Thymus (tissue), 11 donors: ENCODE results near the gene HOXD11. TPM values are rescaled to one million over a fixed set of nuclear protein-coding genes. Genes with fewer than 3 reads are reported as not detected.
A peak's percentile ranks its signal among the peaks of the same experiment; 100 is the strongest.

ENCODE experiments used
- DNase-seq, 9 donors: peaks; one replicate each; pipeline ENCODE4 v3.0.0-alpha.2; 2013; ENCODE audit warnings: low spot score in 9 of 9, low read depth in 6 of 9, missing footprints in 1 of 9
- H3K27ac ChIP-seq, 2 donors: one replicate each; pipeline ENCODE4 v1.5.1; 2013; ENCODE audit warnings: control low read depth in 1 of 2, low read depth in 1 of 2, low read length in 1 of 2, mild to moderate bottlenecking in 1 of 2, moderate library complexity in 1 of 2
- H3K27me3 ChIP-seq, 2 donors: one replicate each; pipeline ENCODE4 v1.5.1; 2013; ENCODE audit warnings: low read length in 1 of 2; ENCODE audit not compliant: control insufficient read depth in 2 of 2, insufficient read depth in 1 of 2
- H3K36me3 ChIP-seq, 2 donors: one replicate each; pipeline ENCODE4 v1.5.1; 2013; ENCODE audit warnings: low read length in 1 of 2, mild to moderate bottlenecking in 1 of 2, moderate library complexity in 1 of 2; ENCODE audit not compliant: control insufficient read depth in 2 of 2, insufficient read depth in 2 of 2
- H3K4me1 ChIP-seq, 2 donors: one replicate each; pipeline ENCODE4 v1.5.1; 2013; ENCODE audit warnings: low read length in 2 of 2; ENCODE audit not compliant: control insufficient read depth in 2 of 2, insufficient read depth in 2 of 2
- H3K4me3 ChIP-seq, 2 donors: one replicate each; pipeline ENCODE4 v1.5.1; 2013; ENCODE audit warnings: low read length in 2 of 2, control low read depth in 1 of 2, mild to moderate bottlenecking in 1 of 2
- H3K9me3 ChIP-seq, 2 donors: one replicate each; pipeline ENCODE4 v1.5.1; 2013; ENCODE audit warnings: low read length in 1 of 2, mild to moderate bottlenecking in 1 of 2; ENCODE audit not compliant: control insufficient read depth in 2 of 2, insufficient read depth in 1 of 2
- WGBS: extraction: QIAGEN DNeasy Blood & Tissue Kit; methylation state at CpG from one replicate; pipeline ENCODE4 v1.1.7; 2013; 5-methylcytosine and 5-hydroxymethylcytosine counted together
- polyA plus RNA-seq: library from polyadenylated mRNA; stranded (reverse); fragments of 200-250 nt; gene quantifications from one replicate; pipeline ENCODE4 v1.2.3, GENCODE V29; 2013
- total RNA-seq: library from RNA; stranded (reverse); fragments of 120-200 nt; gene quantifications from one replicate; pipeline ENCODE4 v1.2.4, GENCODE V29; 2013
- donor health status: healthy.

The HOXD11 gene
- total and polyA plus RNA-seq, 2 donors: 0.09 TPM; not detected in 1

DNA sequence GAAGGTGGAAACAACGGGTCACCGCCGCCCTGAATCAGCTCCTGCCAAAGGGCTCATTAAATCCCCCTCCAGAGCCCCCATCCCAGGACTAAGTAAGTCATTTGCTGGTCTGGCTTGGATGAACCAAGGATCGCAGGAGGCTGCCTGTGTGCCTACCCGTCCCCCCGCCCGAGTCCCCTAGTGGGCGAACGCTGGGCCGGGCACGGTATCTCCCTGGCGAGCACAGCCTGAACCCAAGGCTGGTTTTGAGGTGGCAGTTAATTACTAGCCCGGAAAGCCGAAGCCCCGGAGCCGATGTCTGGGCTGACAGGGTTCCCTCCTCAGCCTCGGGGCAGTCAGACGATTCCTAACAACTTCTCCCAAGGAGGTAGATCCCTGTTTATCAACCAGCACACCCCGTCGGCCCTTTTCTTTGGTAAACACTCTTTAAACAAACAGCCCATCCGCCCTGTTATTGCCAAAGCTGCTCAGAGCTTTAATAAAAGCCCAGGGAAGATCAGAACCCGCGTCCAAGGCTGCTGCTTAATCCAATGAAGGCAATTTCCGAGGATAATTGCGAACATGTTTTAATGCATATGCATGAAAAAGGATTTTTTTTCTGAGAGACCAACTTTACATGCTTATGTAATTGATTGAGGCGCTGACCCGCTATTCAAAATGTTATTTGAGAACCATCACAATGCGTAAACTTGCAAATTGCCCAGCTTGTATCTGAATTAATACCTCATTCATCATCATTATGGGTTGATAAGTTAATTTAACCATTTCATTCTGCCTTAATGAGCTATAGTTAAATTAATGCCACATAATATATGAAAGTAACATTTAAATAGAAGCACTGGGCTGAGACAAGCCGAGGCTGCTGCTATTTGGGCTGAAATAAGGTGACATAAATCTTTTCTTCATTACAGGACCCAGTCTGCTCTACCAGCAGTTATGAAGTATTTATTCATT lies 33.9 kb upstream of the HOXD11 start:
- Histone ChIP-seq H3K27ac (no peak overlapping the region), H3K36me3 (no peaks in the 10 kb centered on the region), H3K4me3 (no peak overlapping the region), H3K27me3 (peaks cover 66 to 99% of the 10 kb centered on the region in 2 donors), H3K9me3 (peaks cover 0 to 2% of the 10 kb centered on the region in 2 donors), H3K4me1 (no peaks in the 10 kb centered on the region)
- no peak for DNase-seq
- 6% methylated on average over 29 of the region's 29 CpGs for WGBS

DNA sequence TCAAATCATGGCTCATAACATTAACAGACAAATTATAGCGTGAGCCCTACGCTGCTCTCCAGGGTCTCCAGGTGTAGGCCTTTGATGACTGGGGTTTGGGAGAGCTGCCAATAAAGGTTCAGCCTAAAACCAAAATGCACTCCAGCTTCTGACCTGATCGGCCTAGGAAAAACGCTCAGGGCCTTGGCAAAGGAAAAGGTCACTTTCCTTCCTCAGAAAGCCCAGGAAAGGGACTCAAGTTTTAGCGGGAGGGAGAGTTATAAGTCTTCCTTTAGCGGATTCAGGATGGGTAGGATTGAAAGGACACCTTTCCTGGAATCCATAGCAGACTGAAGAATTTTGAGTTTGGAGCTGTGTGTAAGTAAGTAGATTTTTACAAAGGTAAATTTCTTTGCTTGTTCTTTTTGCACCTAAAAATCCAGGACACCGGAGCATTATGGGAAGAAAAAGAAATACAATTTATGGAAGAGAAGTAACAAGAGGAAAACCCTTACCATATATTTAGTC lies 32.1 kb upstream of the HOXD11 start:
- peaks cover 0 to 8% of the 10 kb centered on the region in 2 donors for H3K4me1 ChIP-seq
- H3K27me3 ChIP-seq: peaks cover 75 to 99% of the 10 kb centered on the region in 2 donors
- no peak for DNase-seq
- whole genome bisulfite sequencing: 18% methylated on average over 7 of the region's 7 CpGs
- H3K27ac ChIP-seq: no peak overlapping the region
- no peak overlapping the region for H3K4me3 ChIP-seq
- H3K9me3 ChIP-seq: peaks cover 1 to 5% of the 10 kb centered on the region in 2 donors
- H3K36me3 ChIP-seq: no peaks in the 10 kb centered on the region

DNA sequence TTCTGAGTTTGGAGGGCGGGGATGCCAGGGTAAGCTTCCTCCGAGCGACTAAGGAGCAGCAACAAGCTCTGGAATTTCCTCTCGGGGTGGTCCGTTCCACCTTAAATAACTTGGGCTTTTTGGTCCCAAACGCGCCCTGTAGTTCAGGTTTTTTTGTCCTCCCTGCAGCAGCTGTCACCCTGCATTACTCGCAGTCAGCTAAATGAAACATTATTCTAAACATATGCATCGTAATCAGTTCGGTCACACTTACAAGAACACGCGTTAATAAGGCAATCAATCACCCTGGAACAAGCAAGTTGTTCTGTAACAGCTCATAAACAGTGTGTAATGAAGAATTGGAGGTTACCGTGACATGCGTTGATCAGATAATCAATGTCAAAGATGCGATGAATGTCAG lies 31.6 kb upstream of the HOXD11 start:
- H3K36me3 ChIP-seq: no peaks in the 10 kb centered on the region
- no peak overlapping the region for H3K27ac ChIP-seq
- no peak for DNase-seq
- peaks cover 80 to 99% of the 10 kb centered on the region in 2 donors for H3K27me3 ChIP-seq
- WGBS: 12% methylated on average over 15 of the region's 15 CpGs
- H3K9me3 ChIP-seq: peaks cover 3 to 7% of the 10 kb centered on the region in 2 donors
- H3K4me3 ChIP-seq: no peak overlapping the region
- peaks cover 3 to 8% of the 10 kb centered on the region in 2 donors for H3K4me1 ChIP-seq

DNA sequence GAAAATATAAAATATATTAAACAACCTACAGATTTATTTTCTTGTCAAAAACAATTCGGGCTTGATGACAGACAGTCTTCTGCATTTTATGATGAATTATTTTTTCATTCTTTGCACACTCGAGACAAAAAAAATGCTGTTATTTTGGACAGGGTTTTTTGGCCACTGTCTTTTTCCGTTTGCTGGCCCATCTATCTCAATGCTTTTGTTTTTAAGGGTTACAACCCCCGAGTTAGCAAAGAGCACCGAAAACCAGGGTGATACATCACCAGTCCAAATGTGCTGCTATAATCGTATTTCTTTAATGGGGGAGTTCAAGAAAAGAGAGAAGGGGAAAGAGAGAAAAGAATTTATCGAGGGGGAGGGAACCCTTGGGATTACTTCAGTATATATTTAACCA lies 31.0 kb upstream of the HOXD11 start:
- H3K36me3 ChIP-seq: no peaks in the 10 kb centered on the region
- H3K27ac ChIP-seq: no peak overlapping the region
- DNase-seq: no peak
- 24% methylated on average over 7 of the region's 7 CpGs for WGBS
- H3K4me1 ChIP-seq: peaks cover 4 to 8% of the 10 kb centered on the region in 2 donors
- peaks cover 7 to 13% of the 10 kb centered on the region in 2 donors for H3K9me3 ChIP-seq
- peaks cover 81 to 99% of the 10 kb centered on the region in 2 donors for H3K27me3 ChIP-seq
- H3K4me3 ChIP-seq: no peak overlapping the region

DNA sequence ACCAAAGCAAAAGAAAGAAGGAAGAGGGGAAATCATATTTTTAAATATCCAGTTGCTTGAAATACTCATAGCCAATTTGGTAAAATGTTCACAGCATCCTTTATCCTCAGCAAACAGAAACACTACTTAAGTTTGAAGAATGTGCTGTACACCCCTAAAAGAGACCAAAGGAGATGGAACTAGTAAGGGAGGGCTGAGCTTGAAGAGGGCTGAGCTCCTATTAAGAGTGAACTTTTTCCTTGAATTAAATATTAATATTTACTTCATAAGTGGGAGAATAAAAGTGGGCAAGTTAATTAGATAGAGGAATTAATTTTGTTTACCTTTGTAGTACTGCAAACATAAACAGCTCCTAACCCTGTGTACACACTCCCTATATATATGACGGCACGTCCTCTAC lies 30.3 kb upstream of the HOXD11 start:
- WGBS: 42% methylated on average over 2 of the region's 2 CpGs
- Histone ChIP-seq H3K36me3 (no peaks in the 10 kb centered on the region), H3K27ac (no peak overlapping the region), H3K27me3 (peaks cover 84 to 99% of the 10 kb centered on the region in 2 donors), H3K4me1 (peaks cover 4 to 8% of the 10 kb centered on the region in 2 donors), H3K9me3 (peaks cover 7 to 16% of the 10 kb centered on the region in 2 donors), H3K4me3 (no peak overlapping the region)
- DNase-seq: no peak

DNA sequence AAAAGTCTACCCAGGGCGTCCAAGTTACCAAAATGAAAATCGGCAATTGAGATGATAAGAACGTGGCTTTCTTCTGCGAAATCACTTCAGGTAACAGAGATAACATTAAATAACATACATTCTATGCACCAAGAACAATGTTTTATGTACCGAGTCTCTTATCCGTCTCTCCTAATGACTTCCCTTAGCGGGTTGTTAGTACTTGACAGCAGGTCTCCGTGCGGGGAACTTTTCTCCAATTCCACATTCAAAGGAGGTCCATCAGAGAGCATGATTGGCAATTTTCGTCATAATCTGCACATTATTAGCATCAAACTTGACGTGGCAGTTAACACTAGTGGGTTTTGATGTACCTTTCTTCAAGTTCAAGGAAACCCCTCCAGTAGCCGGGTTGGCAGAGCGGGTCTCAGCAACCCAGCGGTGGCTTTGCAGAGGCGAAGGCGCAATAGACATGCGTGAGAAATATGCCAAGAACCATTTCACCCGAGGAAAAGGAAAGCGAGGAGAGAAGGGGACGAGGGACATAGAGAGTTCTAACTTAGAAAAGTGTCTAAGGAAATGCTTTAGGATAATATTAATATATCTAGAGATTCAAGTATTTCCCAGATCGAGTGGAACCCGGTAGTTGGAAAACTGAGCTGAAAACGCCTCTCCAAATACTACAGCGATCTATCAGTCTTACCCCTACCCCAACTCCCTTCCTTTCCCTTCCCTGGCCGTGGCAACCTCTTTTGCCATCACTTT lies 28.4 kb upstream of the HOXD11 start:
- WGBS: 11% methylated on average over 25 of the region's 25 CpGs
- Histone ChIP-seq H3K36me3 (no peaks in the 10 kb centered on the region), H3K4me3 (no peak overlapping the region), H3K27me3 (peaks cover 83 to 99% of the 10 kb centered on the region in 2 donors), H3K9me3 (peaks cover 15 to 26% of the 10 kb centered on the region in 2 donors), H3K27ac (no peak overlapping the region), H3K4me1 (peaks cover 4 to 8% of the 10 kb centered on the region in 2 donors)
- DNase-seq: no peak

DNA sequence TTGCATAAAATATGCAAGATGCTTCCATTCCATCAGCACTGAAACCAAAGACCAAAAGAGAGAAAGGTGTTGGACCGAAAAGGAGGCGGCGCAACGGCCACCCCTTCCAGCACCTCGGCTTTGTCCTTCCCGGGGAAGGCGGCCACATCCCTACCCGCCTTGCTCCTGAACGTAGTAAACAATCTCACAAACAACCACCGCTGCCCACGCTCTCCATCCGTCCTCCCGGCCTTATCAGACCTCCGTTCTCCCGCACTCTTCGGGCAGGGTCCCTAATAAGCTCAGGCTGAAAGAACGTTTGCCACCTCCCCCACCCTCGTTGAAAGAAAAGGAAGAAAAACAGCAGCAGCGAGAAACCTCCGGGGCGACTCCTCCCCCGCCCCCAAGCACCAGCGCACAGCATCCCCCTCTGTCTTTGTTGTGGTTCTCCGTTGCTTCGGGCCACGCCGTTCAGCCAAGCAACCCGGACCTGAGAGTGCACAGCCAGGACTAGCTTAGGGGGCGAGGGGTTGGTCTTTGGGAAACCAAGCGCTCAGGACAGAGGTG lies 27.7 kb upstream of the HOXD11 start:
- Histone ChIP-seq H3K4me3 (no peak overlapping the region), H3K27ac (no peak overlapping the region), H3K36me3 (no peaks in the 10 kb centered on the region), H3K4me1 (peaks cover 4 to 8% of the 10 kb centered on the region in 2 donors), H3K27me3 (peaks cover 87 to 99% of the 10 kb centered on the region in 2 donors), H3K9me3 (peaks cover 15 to 26% of the 10 kb centered on the region in 2 donors)
- WGBS: 8% methylated on average over 30 of the region's 30 CpGs
- DNase-seq: no peak

DNA sequence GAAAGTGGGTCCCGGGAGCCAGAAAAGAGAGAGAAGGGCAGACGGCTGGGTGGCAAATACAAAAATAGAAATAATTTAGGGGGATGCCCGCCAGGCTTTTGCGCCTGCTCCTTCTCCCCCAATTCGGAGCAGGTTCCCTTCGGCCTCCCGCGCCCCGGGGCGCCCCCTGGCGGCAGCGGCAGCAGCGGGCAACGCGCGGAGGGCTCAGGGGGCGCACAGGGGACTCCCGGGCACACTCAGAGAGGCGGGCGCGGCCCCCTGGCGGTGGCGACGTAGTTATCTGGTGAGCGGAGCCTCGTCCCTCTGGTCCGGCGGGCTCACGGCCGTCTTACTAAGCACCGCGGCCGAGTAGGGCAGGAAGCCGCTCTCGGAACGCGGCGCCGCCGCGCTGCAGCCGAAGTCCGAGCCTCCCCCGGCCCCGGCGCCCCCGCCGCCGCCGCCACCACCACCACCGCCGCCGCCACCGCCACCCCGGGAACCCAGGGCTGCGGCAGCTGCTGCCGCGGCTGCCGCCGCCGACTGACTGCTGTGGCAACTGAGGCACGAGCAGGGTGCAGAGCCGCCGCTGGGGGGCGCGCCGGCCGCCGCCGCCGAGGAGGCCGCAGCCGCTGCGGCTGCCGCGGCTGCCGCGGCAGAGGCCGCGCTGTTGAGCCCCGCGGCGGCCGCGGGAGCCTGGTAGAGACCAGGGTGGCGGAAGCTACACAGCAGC lies 27.1 kb upstream of the HOXD11 start:
- Histone ChIP-seq H3K4me3 (peak overlapping the region in 1 of 2 donors; percentile 36), H3K36me3 (no peaks in the 10 kb centered on the region), H3K27me3 (peaks cover 86 to 99% of the 10 kb centered on the region in 2 donors), H3K9me3 (peaks cover 15 to 26% of the 10 kb centered on the region in 2 donors), H3K4me1 (peaks cover 4 to 8% of the 10 kb centered on the region in 2 donors), H3K27ac (no peak overlapping the region)
- WGBS: 3% methylated on average over 86 of the region's 86 CpGs
- DNase-seq: peak in 4 of 9 donors; percentile 29 to 59 (median 54)
